Esophagus squamous epithelium (tissue), 5 donors: ENCODE data around the gene IRAK1BP1. TPM values are rescaled to one million over a fixed set of nuclear protein-coding genes. Genes with fewer than 3 reads are reported as not detected.
"Not testable (repeated sequence)": the region's sequence is repeated elsewhere in the genome, so short reads cannot be mapped to it uniquely, and the experiment has no call there.

Experiments
- DNase-seq: peaks from one replicate; lab custom pipeline; 2025; lab: John Stamatoyannopoulos, UW
- H3K27ac ChIP-seq, 4 donors: fragments of 200-600 bp; sonication (generic); one replicate each; pipeline ENCODE4 v1.5.1; 2016 to 2019; ENCODE audit warnings: mild to moderate bottlenecking in 1 of 4
- H3K27me3 ChIP-seq, 4 donors: fragments of 200-600 bp; sonication (generic); 1 replicate in 3 of 4; 2 replicates in 1 of 4; pipeline versions ENCODE4 v1.5.1 to v1.6.0; 2017 to 2021; ENCODE audit warnings: antibody characterized with exemption in 1 of 4
- H3K36me3 ChIP-seq, 3 donors: fragments of 200-600 bp; sonication (generic); one replicate each; pipeline ENCODE4 v1.5.1; 2016 to 2019
- H3K4me1 ChIP-seq, 3 donors: fragments of 200-600 bp; sonication (generic); one replicate each; pipeline ENCODE4 v1.5.1; 2017 to 2019
- H3K4me3 ChIP-seq, 4 donors: fragments of 200-600 bp; sonication (generic); 1 replicate in 3 of 4; 2 replicates in 1 of 4; pipeline ENCODE4 v1.5.1; 2016 to 2019; ENCODE audit warnings: mild to moderate bottlenecking in 2 of 4, moderate library complexity in 1 of 4
- H3K9me3 ChIP-seq, 3 donors: fragments of 200-600 bp; sonication (generic); one replicate each; pipeline ENCODE4 v1.5.1; 2016 to 2019
- CTCF ChIP-seq, 6 experiments: fragments of 450-650 bp in 4 of 6; fragments of 200-600 bp in 2 of 6; sonication (generic) in 2 of 6; IDR thresholded peaks; one replicate each; pipeline ENCODE4 v1.5.1; 2016 to 2019; ENCODE audit warnings: antibody characterized with exemption in 6 of 6, mild to moderate bottlenecking in 4 of 6, moderate library complexity in 4 of 6
- POLR2A ChIP-seq, 4 donors: fragments of 450-650 bp; IDR thresholded peaks; one replicate each; pipeline ENCODE4 v1.6.1; 2017; ENCODE audit warnings: antibody characterized with exemption in 4 of 4, mild to moderate bottlenecking in 4 of 4, moderate library complexity in 3 of 4
- WGBS, 2 donors: methylation state at CpG; one replicate each; pipeline ENCODE4 v1.1.5; 2018; 5-methylcytosine and 5-hydroxymethylcytosine counted together
- intact Hi-C: fragments of 100-400 bp; cut with DNase I; formaldehyde crosslinking; loops from one replicate; pipeline ENCODE4 v1.15.0; 2022
- total RNA-seq, 4 donors: library from RNA; depleted of rRNA; stranded (reverse); fragments of >200 nt; gene quantifications; one replicate each; pipeline ENCODE4 v1.1.0, GENCODE V29; 2016
- donor health status: DM: yes; HTN: yes; CAD: no.

IRAK1BP1 gene
- total RNA-seq, 4 donors from 2014 or later = 1.8 to 5.0 (median 2.0) TPM

GRCh38 chr6:78910591-78911171, 43.3 kb downstream of the IRAK1BP1 start:
- TF ChIP-seq CTCF (IDR thresholded peaks at IDR 0.05) (no peak), POLR2A (IDR thresholded peaks at IDR 0.05) (no peak)
- H3K27ac ChIP-seq = no peak overlapping the region
- no peak for DNase-seq
- peak overlapping the region; percentile 28 to 64 (median 51) for H3K4me3 ChIP-seq
- peaks cover 0 to 9% (median 0%) of the 10 kb centered on the region in 4 donors for H3K27me3 ChIP-seq
- peaks cover 4 to 31% (median 8%) of the 10 kb centered on the region in 3 donors for H3K4me1 ChIP-seq
- WGBS, 2 donors = 7 to 17% methylated on average over 12 to 21 of the region's 49 CpGs
- intact Hi-C loops = no loop called here
- no peaks in the 10 kb centered on the region for H3K36me3 ChIP-seq
- H3K9me3 ChIP-seq = no peaks in the 10 kb centered on the region

GRCh38 chr6:78911218-78911940, 44.0 kb downstream of the IRAK1BP1 start:
- intact Hi-C loops = no loop called here
- DNase-seq = no peak
- H3K9me3 ChIP-seq = no peaks in the 10 kb centered on the region
- H3K36me3 ChIP-seq = no peaks in the 10 kb centered on the region
- 83% methylated on average over 9 of the region's 9 CpGs for WGBS, 2 donors
- H3K4me1 ChIP-seq = peaks cover 4 to 34% (median 8%) of the 10 kb centered on the region in 3 donors
- TF ChIP-seq CTCF (IDR thresholded peaks at IDR 0.05) = no peak
- TF ChIP-seq POLR2A (IDR thresholded peaks at IDR 0.05) = no peak
- no peak overlapping the region for H3K27ac ChIP-seq
- H3K27me3 ChIP-seq = peaks cover 0 to 9% (median 0%) of the 10 kb centered on the region in 4 donors
- peak overlapping the region in 2 of 4 donors; percentile 52 to 64 for H3K4me3 ChIP-seq

- Histone ChIP-seq H3K9me3 (peaks cover 0 to 23% (median 7%) of the 10 kb centered on the region in 3 donors), H3K4me1 (peaks cover 0 to 4% (median 0%) of the 10 kb centered on the region in 3 donors), H3K27me3 (no peaks in the 10 kb centered on the region), H3K27ac (no peak overlapping the region), H3K36me3 (no peaks in the 10 kb centered on the region), H3K4me3 (no peak overlapping the region)
- DNase-seq = no peak
- no peak for TF ChIP-seq CTCF (IDR thresholded peaks at IDR 0.05)
- 40% methylated on average over 3 of the region's 3 CpGs for WGBS, 2 donors
- intact Hi-C loops = no loop called here
Observed at GRCh38 chr6:78916411-78916810, 49.1 kb downstream of the IRAK1BP1 start.

- intact Hi-C loops = no loop called here
- WGBS, 2 donors = 91 to 92% methylated on average over 1 of the region's 1 CpG
- H3K4me3 ChIP-seq = no peak overlapping the region
- H3K36me3 ChIP-seq = no peaks in the 10 kb centered on the region
- TF ChIP-seq CTCF (IDR thresholded peaks at IDR 0.05) (no peak), POLR2A (IDR thresholded peaks at IDR 0.05) (no peak)
- peaks cover 0 to 26% (median 9%) of the 10 kb centered on the region in 3 donors for H3K9me3 ChIP-seq
- no peak overlapping the region for H3K27ac ChIP-seq
- H3K27me3 ChIP-seq = no peaks in the 10 kb centered on the region
- peaks cover 0 to 3% (median 0%) of the 10 kb centered on the region in 3 donors for H3K4me1 ChIP-seq
- no peak for DNase-seq
Observed at GRCh38 chr6:78917788-78918187, 50.4 kb downstream of the IRAK1BP1 start.

GRCh38 chr6:78921168-78921567, 53.8 kb downstream of the IRAK1BP1 start:
- H3K27ac ChIP-seq, DNase-seq, H3K27me3 ChIP-seq, intact Hi-C loops, H3K4me1 ChIP-seq, H3K4me3 ChIP-seq, H3K36me3 ChIP-seq: not testable (repeated sequence)
- WGBS, 2 donors = 89 to 100% methylated on average over 2 to 3 of the region's 10 CpGs
- peaks cover 0 to 26% (median 9%) of the 10 kb centered on the region in 3 donors for H3K9me3 ChIP-seq
